ENCODE data around the gene MFSD1.

The MFSD1 gene

GRCh38 chr3:158801696-158802408 lies at the start of gene MFSD1:
TSS of gene MFSD1 (plus strand) at chr3:158802054. CDS start at chr3:158802153, 99 bp downstream.
- H3K4me2 ChIP-seq (ENCODE audit: insufficient read depth, low read length): peak within 1 kb of the TSS; percentile 80
- H3K79me2 ChIP-seq (ENCODE audit: insufficient read depth, low read length): 0 out of 2 replicates have a peak, but pooled peaks cover 2% of the 10 kb centered on the region
- TF ChIP-seq EZH2 (IDR thresholded peaks at IDR 0.05; ENCODE audit: borderline replicate concordance, low read depth, low read length, severe bottlenecking): no peak
- no peak for TF ChIP-seq CTCF (IDR thresholded peaks at IDR 0.05; ENCODE audit: borderline replicate concordance, extremely low read depth, low read length, poor library complexity, severe bottlenecking)
- DNase-seq (peak; percentile 79), ATAC-seq (ENCODE audit: insufficient read depth, low read depth) (peak; percentile 92)
- no peaks in the 10 kb centered on the region for H3K9me3 ChIP-seq (ENCODE audit: insufficient read depth, low read length, severe bottlenecking)
- H3K36me3 ChIP-seq (ENCODE audit: insufficient read depth, low read length): no peaks in the 10 kb centered on the region
- peak within 1 kb of the TSS; percentile 58 to 78 for H3K4me3 ChIP-seq (ENCODE audit: low read depth in 1 of 2, low read length in 2 of 2)
- H2AFZ ChIP-seq (ENCODE audit: low read depth, low read length): peak within 1 kb of the TSS; percentile 88
- H3K27ac ChIP-seq (ENCODE audit: low read length): peak within 1 kb of the TSS; percentile 60
- H3K27me3 ChIP-seq (ENCODE audit: insufficient read depth, low read length, poor library complexity): no peaks in the 10 kb centered on the region
- H3K4me1 ChIP-seq (ENCODE audit: insufficient read depth, low read length): peaks cover 23% of the 10 kb centered on the region
- H3K9ac ChIP-seq (ENCODE audit: low read depth, low read length): peak within 1 kb of the TSS; percentile 62
- no peaks in the 10 kb centered on the region for H4K20me1 ChIP-seq (ENCODE audit: insufficient read depth, low read length)

GRCh38 chr3:158753854-158754253 lies 48.0 kb upstream of the MFSD1 start:
- no peaks in the 10 kb centered on the region for H4K20me1 ChIP-seq (ENCODE audit: insufficient read depth, low read length)
- no peak overlapping the region for H2AFZ ChIP-seq (ENCODE audit: low read depth, low read length)
- H3K79me2 ChIP-seq (ENCODE audit: insufficient read depth, low read length): no peaks in the 10 kb centered on the region
- no peaks in the 10 kb centered on the region for H3K36me3 ChIP-seq (ENCODE audit: insufficient read depth, low read length)
- no peak overlapping the region for H3K9ac ChIP-seq (ENCODE audit: low read depth, low read length)
- H3K27ac ChIP-seq (ENCODE audit: low read length): no peak overlapping the region
- ATAC-seq (ENCODE audit: insufficient read depth, low read depth) (no peak), DNase-seq (no peak)
- H3K4me1 ChIP-seq (ENCODE audit: insufficient read depth, low read length): no peaks in the 10 kb centered on the region
- no peaks in the 10 kb centered on the region for H3K27me3 ChIP-seq (ENCODE audit: insufficient read depth, low read length, poor library complexity)
- no peak overlapping the region for H3K4me2 ChIP-seq (ENCODE audit: insufficient read depth, low read length)
- no peaks in the 10 kb centered on the region for H3K9me3 ChIP-seq (ENCODE audit: insufficient read depth, low read length, severe bottlenecking)
- TF ChIP-seq EZH2 (IDR thresholded peaks at IDR 0.05; ENCODE audit: borderline replicate concordance, low read depth, low read length, severe bottlenecking) (no peak), CTCF (IDR thresholded peaks at IDR 0.05; ENCODE audit: borderline replicate concordance, extremely low read depth, low read length, poor library complexity, severe bottlenecking) (no peak)
- no peak overlapping the region for H3K4me3 ChIP-seq (ENCODE audit: low read depth in 1 of 2, low read length in 2 of 2)

- no peaks in the 10 kb centered on the region for H3K36me3 ChIP-seq (ENCODE audit: insufficient read depth, low read length)
- no peaks in the 10 kb centered on the region for H3K27me3 ChIP-seq (ENCODE audit: insufficient read depth, low read length, poor library complexity)
- no peak overlapping the region for H3K4me2 ChIP-seq (ENCODE audit: insufficient read depth, low read length)
- H3K79me2 ChIP-seq (ENCODE audit: insufficient read depth, low read length): no peaks in the 10 kb centered on the region
- H3K9me3 ChIP-seq (ENCODE audit: insufficient read depth, low read length, severe bottlenecking): no peaks in the 10 kb centered on the region
- H3K9ac ChIP-seq (ENCODE audit: low read depth, low read length): no peak overlapping the region
- no peak for DNase-seq
- H3K4me1 ChIP-seq (ENCODE audit: insufficient read depth, low read length): no peaks in the 10 kb centered on the region
- no peaks in the 10 kb centered on the region for H4K20me1 ChIP-seq (ENCODE audit: insufficient read depth, low read length)
- H2AFZ ChIP-seq (ENCODE audit: low read depth, low read length): no peak overlapping the region
- TF ChIP-seq EZH2 (IDR thresholded peaks at IDR 0.05; ENCODE audit: borderline replicate concordance, low read depth, low read length, severe bottlenecking): no peak
- TF ChIP-seq CTCF (IDR thresholded peaks at IDR 0.05; ENCODE audit: borderline replicate concordance, extremely low read depth, low read length, poor library complexity, severe bottlenecking): no peak
- no peak overlapping the region for H3K27ac ChIP-seq (ENCODE audit: low read length)
- no peak overlapping the region for H3K4me3 ChIP-seq (ENCODE audit: low read depth in 1 of 2, low read length in 2 of 2)
- no peak for ATAC-seq (ENCODE audit: insufficient read depth, low read depth)
Measured at GRCh38 chr3:158755421-158755820, 46.4 kb upstream of the MFSD1 start.
